Liver (tissue), 3 donors: ENCODE data around the gene MFGE8.

Experiments used
- CTCF ChIP-seq: fragments of 150-350 bp; IDR thresholded peaks from 2 replicates; pipeline ENCODE4 v1.5.1; 2017; ENCODE audit warnings: improper control_type of control experiment, low read depth, low read length; ENCODE audit not compliant: missing input control
- NR2F2 ChIP-seq: IDR thresholded peaks from 2 replicates; pipeline ENCODE4 v1.6.1; 2016; ENCODE audit warnings: antibody characterized with exemption
- donor health status: healthy.
- donor health status: healthy.

DNA sequence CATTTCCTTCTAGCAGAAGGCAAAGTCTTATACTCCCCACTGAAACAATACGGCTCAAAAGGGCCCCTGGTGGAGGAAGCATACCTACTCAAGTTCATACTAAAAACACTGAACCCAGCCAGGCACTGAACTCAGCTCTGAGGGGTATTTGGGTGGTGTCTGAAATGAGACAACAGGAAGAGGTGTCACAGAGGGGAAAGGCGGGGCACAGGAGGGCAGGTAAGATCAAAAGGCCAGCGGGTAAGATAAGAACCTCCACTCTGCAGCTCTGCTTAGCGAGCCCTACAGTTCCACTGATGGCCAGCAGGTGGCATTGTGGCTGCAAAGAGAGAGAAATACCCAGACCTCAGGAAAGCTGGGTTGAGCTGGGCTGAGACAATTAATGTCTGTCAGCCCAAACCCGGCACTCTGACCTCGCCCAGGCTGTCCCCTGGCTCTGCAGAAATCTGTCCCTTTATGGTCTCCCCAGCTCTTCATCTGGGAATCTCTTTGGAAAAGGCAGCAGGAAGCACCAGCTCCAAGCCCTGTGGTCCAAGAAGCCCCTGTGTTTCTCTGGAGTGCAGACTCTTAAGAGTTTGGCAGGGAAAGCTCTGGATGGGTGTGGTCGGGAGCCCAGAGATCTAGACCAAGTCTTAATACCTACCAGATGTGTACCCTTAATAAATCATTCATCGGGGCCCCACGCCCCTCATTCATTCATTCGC lies 8.4 kb downstream of the MFGE8 start:
- TF ChIP-seq CTCF (peak; percentile 99), NR2F2 (no peak)
